Bronchial epithelial cell (primary cell): ENCODE data around the gene SZRD1. TPM values are rescaled to one million over a fixed set of nuclear protein-coding genes. Genes with fewer than 3 reads are reported as not detected.

Experiments used
- DNase-seq: peaks from one replicate; pipeline ENCODE4 v3.0.0-alpha.2; 2010; ENCODE audit warnings: low read depth
- FAIRE-seq: peaks from 2 replicates; lab custom pipeline; 2011; peaks lifted over from hg19 to GRCh38; lab: Jason Lieb, UNC
- H3K27me3 ChIP-seq: 2 replicates; pipeline ENCODE4 v1.5.1; 2011; ENCODE audit warnings: low read length; ENCODE audit not compliant: control insufficient read depth, insufficient read depth
- H3K36me3 ChIP-seq: 2 replicates; pipeline ENCODE4 v1.5.1; 2011; ENCODE audit warnings: low read length; ENCODE audit not compliant: control insufficient read depth, insufficient read depth
- H3K4me3 ChIP-seq: 2 replicates; pipeline ENCODE4 v1.5.1; 2011; ENCODE audit warnings: mild to moderate bottlenecking, low read depth, low read length, control low read depth
- CTCF ChIP-seq: IDR thresholded peaks from 2 replicates; pipeline ENCODE4 v1.5.1; 2011; ENCODE audit warnings: mild to moderate bottlenecking, moderate library complexity, low read length, control low read depth, inconsistent platforms; ENCODE audit not compliant: insufficient read depth, severe bottlenecking
- total RNA-seq: library from RNA; depleted of rRNA; stranded (reverse); fragments of >200 nt; gene quantifications from 2 replicates; pipeline ENCODE4 v1.2.1, GENCODE V29; 2014

SZRD1 gene
- total RNA-seq, result 10.8 and 18.1 TPM in 2 replicates

- DNase-seq, result peak; percentile 98
- FAIRE-seq, result no peak
- Histone ChIP-seq H3K4me3 (peak within 1 kb of the TSS; percentile 87), H3K27me3 (no peaks in the 10 kb centered on the region), H3K36me3 (no peaks in the 10 kb centered on the region)
- no peak for TF ChIP-seq CTCF
These were observed at the start of gene SZRD1 for GRCh38 chr1:16366722-16367257. Gene SZRD1 (plus strand): TSS chr1:16367242. CDS start chr1:16367258, 16 bp downstream.

- Histone ChIP-seq H3K36me3 (peaks cover 3% of the 10 kb centered on the region), H3K4me3 (no peak overlapping the region), H3K27me3 (no peaks in the 10 kb centered on the region)
- DNase-seq (no peak), FAIRE-seq (no peak)
- TF ChIP-seq CTCF, result no peak
These were observed 48.5 kb upstream of the SZRD1 start for GRCh38 chr1:16318555-16318954.

GRCh38 chr1:16321176-16321867, 45.7 kb upstream of the SZRD1 start:
- TF ChIP-seq CTCF, result no peak
- FAIRE-seq (no peak), DNase-seq (peak; percentile 88)
- Histone ChIP-seq H3K36me3 (peaks cover 2% of the 10 kb centered on the region), H3K27me3 (no peaks in the 10 kb centered on the region), H3K4me3 (no peak overlapping the region)

- peaks cover 2% of the 10 kb centered on the region for H3K36me3 ChIP-seq
- DNase-seq, result peak; percentile 77
- no peak overlapping the region for H3K4me3 ChIP-seq
- TF ChIP-seq CTCF, result no peak
- H3K27me3 ChIP-seq, result no peaks in the 10 kb centered on the region
- FAIRE-seq, result no peak
These were observed 42.6 kb upstream of the SZRD1 start for GRCh38 chr1:16324456-16324890.

GRCh38 chr1:16326833-16327404, 40.1 kb upstream of the SZRD1 start:
- Histone ChIP-seq H3K4me3 (no peak overlapping the region), H3K27me3 (no peaks in the 10 kb centered on the region), H3K36me3 (peaks cover 2% of the 10 kb centered on the region)
- FAIRE-seq (no peak), DNase-seq (peak; percentile 47)
- no peak for TF ChIP-seq CTCF
